GM23338 (cell line): ENCODE data around the gene FAM83B. TPM values are rescaled to one million over a fixed set of nuclear protein-coding genes. Genes with fewer than 3 reads are reported as not detected.

Source experiments
- ATAC-seq: fragments of 200-7000 bp; cut with Tn5 transposase; 3 replicates; pipeline ENCODE4 v1.9.1; 2020
- DNase-seq: peaks from one replicate; pipeline ENCODE4 v3.0.0-alpha.2; 2015; ENCODE audit warnings: low spot score
- H2AFZ ChIP-seq: fragments of 200-600 bp; sonication (generic); 2 replicates; pipeline ENCODE4 v1.8.0; 2016; ENCODE audit warnings: antibody characterized with exemption, mild to moderate bottlenecking, moderate library complexity
- H3F3A ChIP-seq: fragments of 200-600 bp; sonication (generic); replicated peaks from 2 replicates; pipeline ENCODE4 v1.8.0; 2017; ENCODE audit warnings: antibody characterized with exemption, mixed run types, low read depth
- H3K27ac ChIP-seq: fragments of 200-600 bp; sonication (generic); 2 replicates; pipeline ENCODE4 v1.6.1; 2016; ENCODE audit warnings: low read depth
- H3K27me3 ChIP-seq: fragments of 200-600 bp; sonication (generic); 2 replicates; pipeline ENCODE4 v1.8.0; 2016; ENCODE audit warnings: mild to moderate bottlenecking, mixed run types, moderate library complexity; ENCODE audit not compliant: insufficient read depth
- H3K36me3 ChIP-seq: fragments of 200-600 bp; sonication (generic); 2 replicates; pipeline ENCODE4 v1.8.0; 2016; ENCODE audit warnings: mild to moderate bottlenecking; ENCODE audit not compliant: insufficient read depth
- H3K4me1 ChIP-seq: fragments of 200-600 bp; sonication (generic); 2 replicates; pipeline ENCODE4 v1.8.0; 2016; ENCODE audit warnings: mild to moderate bottlenecking, moderate library complexity; ENCODE audit not compliant: insufficient read depth
- H3K4me2 ChIP-seq: fragments of 200-600 bp; sonication (generic); 2 replicates; pipeline ENCODE4 v1.7.1; 2017; ENCODE audit warnings: mixed run types
- H3K4me3 ChIP-seq: fragments of 200-600 bp; sonication (generic); 2 replicates; pipeline ENCODE4 v1.6.1; 2016; ENCODE audit warnings: mixed run types
- H3K79me2 ChIP-seq: fragments of 200-600 bp; sonication (generic); replicated peaks from 2 replicates; pipeline ENCODE4 v1.8.0; 2017; ENCODE audit warnings: mild to moderate bottlenecking; ENCODE audit not compliant: insufficient read depth
- H3K9me2 ChIP-seq: fragments of 200-600 bp; sonication (generic); 2 replicates; pipeline ENCODE4 v1.8.0; 2017; ENCODE audit not compliant: insufficient read depth
- H4K20me1 ChIP-seq: fragments of 200-600 bp; sonication (generic); replicated peaks from 2 replicates; pipeline ENCODE4 v1.8.0; 2017; ENCODE audit warnings: mild to moderate bottlenecking; ENCODE audit not compliant: insufficient read depth
- H3K27ac Mint-ChIP-seq: 2 replicates; pipeline ENCODE4 v1.8.0; 2020; ENCODE audit warnings: inconsistent platforms, mild to moderate bottlenecking, moderate library complexity, mixed read lengths
- H3K27me3 Mint-ChIP-seq: 3 replicates; pipeline ENCODE4 v1.8.0; 2022; ENCODE audit warnings: low read depth, mild to moderate bottlenecking, moderate library complexity, mixed read lengths, inconsistent platforms; ENCODE audit not compliant: insufficient read depth, poor library complexity
- H3K36me3 Mint-ChIP-seq: 3 replicates; pipeline ENCODE4 v1.8.0; 2021; ENCODE audit warnings: low read depth, mild to moderate bottlenecking, inconsistent platforms, moderate library complexity, mixed read lengths
- H3K4me1 Mint-ChIP-seq: 3 replicates; pipeline ENCODE4 v1.8.0; 2020; ENCODE audit warnings: mild to moderate bottlenecking, inconsistent platforms, mixed read lengths
- H3K4me3 Mint-ChIP-seq: 3 replicates; pipeline ENCODE4 v1.8.0; 2021; ENCODE audit warnings: moderate library complexity, mild to moderate bottlenecking, inconsistent platforms, mixed read lengths
- H3K9me3 Mint-ChIP-seq: 3 replicates; pipeline ENCODE4 v1.8.0; 2020; ENCODE audit warnings: moderate library complexity, mild to moderate bottlenecking, inconsistent platforms, mixed read lengths
- CREB1 ChIP-seq: fragments of 250-450 bp; sonication (Bioruptor Pico); IDR thresholded peaks from 2 replicates; pipeline ENCODE4 v1.5.0; 2020; ENCODE audit warnings: low read depth, mild to moderate bottlenecking, moderate library complexity
- EZH2 ChIP-seq: fragments of 200-600 bp; sonication (generic); IDR thresholded peaks from one replicate; pipeline ENCODE4 v1.8.0; 2017; ENCODE audit warnings: antibody characterized with exemption, mild to moderate bottlenecking, low read depth; ENCODE audit not compliant: unreplicated experiment
- NANOG ChIP-seq: IDR thresholded peaks from 2 replicates; pipeline ENCODE4 v1.6.1; 2016; ENCODE audit warnings: antibody characterized with exemption, borderline replicate concordance
- STAT1 ChIP-seq: IDR thresholded peaks from one replicate; pipeline ENCODE4 v1.6.1; 2016; ENCODE audit warnings: antibody characterized with exemption; ENCODE audit not compliant: unreplicated experiment
- ZNF114 ChIP-seq: fragments of 250-450 bp; sonication (Bioruptor Pico); IDR thresholded peaks from 2 replicates; pipeline ENCODE4 v1.5.0; 2020; ENCODE audit warnings: mild to moderate bottlenecking, moderate library complexity
- ZNF331 ChIP-seq: fragments of 250-450 bp; sonication (Bioruptor Pico); IDR thresholded peaks from 2 replicates; pipeline ENCODE4 v1.5.0; 2020; ENCODE audit warnings: low read depth, mild to moderate bottlenecking, moderate library complexity
- polyA plus RNA-seq: library from polyadenylated mRNA; unstranded; fragments of >200 nt; fragmentation: Nextera tagmentation; extraction: Ambion mirVana; gene quantifications from 2 replicates; pipeline ENCODE4 v1.2.1, GENCODE V29; 2016
- total RNA-seq: library from RNA; depleted of rRNA; stranded (reverse); fragments of >200 nt; shearing (Covaris generic); gene quantifications from 2 replicates; pipeline ENCODE4 v1.2.3, GENCODE V29; 2014
- TF ChIP-seq, protein P1 (sequence below), 2 experiments: fragments of 200-600 bp in 1 of 2; sonication (generic) in 1 of 2; conservative IDR thresholded peaks; 2 replicates each; pipeline versions ENCODE4 v1.5.1 to v1.6.1; 2016 to 2017; ENCODE audit warnings: antibody characterized with exemption in 2 of 2, low read depth in 2 of 2, mild to moderate bottlenecking in 2 of 2, moderate library complexity in 1 of 2
- TF ChIP-seq, protein P2 (sequence below): IDR thresholded peaks from one replicate; pipeline ENCODE4 v1.6.1; 2018; ENCODE audit warnings: antibody characterized with exemption; ENCODE audit not compliant: unreplicated experiment
- TF ChIP-seq, protein P3 (sequence below): IDR thresholded peaks from 2 replicates; pipeline ENCODE4 v1.6.1; 2016; ENCODE audit warnings: antibody characterized with exemption
- TF ChIP-seq, protein P4 (sequence below): fragments of 250-450 bp; sonication (Bioruptor Pico); IDR thresholded peaks from 2 replicates; pipeline ENCODE4 v1.5.0; 2020; ENCODE audit warnings: mild to moderate bottlenecking, moderate library complexity

Gene FAM83B
- total and polyA plus RNA-seq, 2 experiments from 2014 or later: 1.4 to 7.7 TPM

DNA sequence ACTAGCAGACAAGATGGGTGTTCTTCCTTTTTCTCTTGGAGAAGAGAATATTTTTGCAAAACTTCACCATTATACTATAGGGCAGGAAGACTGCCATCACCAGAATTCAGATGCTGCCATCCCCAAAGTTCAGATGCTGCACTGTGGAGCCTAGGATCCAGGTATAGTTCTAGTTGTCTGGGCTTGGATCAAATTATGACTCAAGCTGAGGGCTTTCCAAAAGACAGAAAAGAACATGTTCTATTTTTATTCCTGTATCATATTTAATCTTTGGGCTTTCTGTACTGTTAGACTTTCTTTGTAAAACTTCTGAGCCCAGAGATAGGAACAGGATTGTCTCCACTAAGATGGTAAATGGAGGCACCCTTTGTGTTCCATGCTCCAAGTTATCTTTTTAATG is 22.0 kb downstream of the FAM83B start (continued):
- no peak for TF ChIP-seq STAT1
- TF ChIP-seq, protein P1, sequence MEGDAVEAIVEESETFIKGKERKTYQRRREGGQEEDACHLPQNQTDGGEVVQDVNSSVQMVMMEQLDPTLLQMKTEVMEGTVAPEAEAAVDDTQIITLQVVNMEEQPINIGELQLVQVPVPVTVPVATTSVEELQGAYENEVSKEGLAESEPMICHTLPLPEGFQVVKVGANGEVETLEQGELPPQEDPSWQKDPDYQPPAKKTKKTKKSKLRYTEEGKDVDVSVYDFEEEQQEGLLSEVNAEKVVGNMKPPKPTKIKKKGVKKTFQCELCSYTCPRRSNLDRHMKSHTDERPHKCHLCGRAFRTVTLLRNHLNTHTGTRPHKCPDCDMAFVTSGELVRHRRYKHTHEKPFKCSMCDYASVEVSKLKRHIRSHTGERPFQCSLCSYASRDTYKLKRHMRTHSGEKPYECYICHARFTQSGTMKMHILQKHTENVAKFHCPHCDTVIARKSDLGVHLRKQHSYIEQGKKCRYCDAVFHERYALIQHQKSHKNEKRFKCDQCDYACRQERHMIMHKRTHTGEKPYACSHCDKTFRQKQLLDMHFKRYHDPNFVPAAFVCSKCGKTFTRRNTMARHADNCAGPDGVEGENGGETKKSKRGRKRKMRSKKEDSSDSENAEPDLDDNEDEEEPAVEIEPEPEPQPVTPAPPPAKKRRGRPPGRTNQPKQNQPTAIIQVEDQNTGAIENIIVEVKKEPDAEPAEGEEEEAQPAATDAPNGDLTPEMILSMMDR (conservative IDR thresholded peaks at IDR 0.05; ENCODE audit: low read depth in 2 of 2): no peak

DNA sequence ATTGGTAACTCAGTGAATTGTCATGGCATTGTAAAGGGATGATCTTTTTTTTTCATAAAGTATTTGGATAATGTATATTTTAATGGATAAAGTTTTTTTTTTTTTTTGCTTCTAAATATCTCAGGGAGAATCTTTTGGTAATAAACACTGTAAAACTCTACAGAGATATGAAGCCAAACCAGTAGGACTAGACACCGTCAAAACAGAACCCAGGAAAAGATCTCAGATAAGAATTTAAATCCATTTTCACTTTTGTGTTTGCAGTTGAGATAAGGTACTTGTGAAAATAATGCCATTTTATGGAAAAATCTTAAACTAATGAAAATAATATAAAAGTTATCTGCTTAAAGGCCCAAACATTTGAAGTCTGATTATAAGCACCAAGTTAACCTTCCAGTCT is 27.0 kb downstream of the FAM83B start:
- H3F3A ChIP-seq: no peaks in the 10 kb centered on the region
- no peak overlapping the region for H3K27ac ChIP-seq
- H2AFZ ChIP-seq: no peak overlapping the region
- H3K4me1 ChIP-seq: no peaks in the 10 kb centered on the region
- H4K20me1 ChIP-seq: no peaks in the 10 kb centered on the region
- H3K27me3 ChIP-seq: no peaks in the 10 kb centered on the region
- H3K79me2 ChIP-seq: no peaks in the 10 kb centered on the region
- Mint-ChIP-seq H3K27ac (no peak overlapping the region), H3K4me3 (no peak overlapping the region), H3K4me1 (peaks cover 4% of the 10 kb centered on the region; the same call in 1 of the 3 replicates), H3K36me3 (no peaks in the 10 kb centered on the region), H3K27me3 (no peaks in the 10 kb centered on the region), H3K9me3 (no peaks in the 10 kb centered on the region)
- ATAC-seq: no peak
- no peak for DNase-seq
- no peaks in the 10 kb centered on the region for H3K9me2 ChIP-seq
- H3K4me2 ChIP-seq: no peak overlapping the region
- no peak overlapping the region for H3K4me3 ChIP-seq
- no peaks in the 10 kb centered on the region for H3K36me3 ChIP-seq
- TF ChIP-seq, protein P2, sequence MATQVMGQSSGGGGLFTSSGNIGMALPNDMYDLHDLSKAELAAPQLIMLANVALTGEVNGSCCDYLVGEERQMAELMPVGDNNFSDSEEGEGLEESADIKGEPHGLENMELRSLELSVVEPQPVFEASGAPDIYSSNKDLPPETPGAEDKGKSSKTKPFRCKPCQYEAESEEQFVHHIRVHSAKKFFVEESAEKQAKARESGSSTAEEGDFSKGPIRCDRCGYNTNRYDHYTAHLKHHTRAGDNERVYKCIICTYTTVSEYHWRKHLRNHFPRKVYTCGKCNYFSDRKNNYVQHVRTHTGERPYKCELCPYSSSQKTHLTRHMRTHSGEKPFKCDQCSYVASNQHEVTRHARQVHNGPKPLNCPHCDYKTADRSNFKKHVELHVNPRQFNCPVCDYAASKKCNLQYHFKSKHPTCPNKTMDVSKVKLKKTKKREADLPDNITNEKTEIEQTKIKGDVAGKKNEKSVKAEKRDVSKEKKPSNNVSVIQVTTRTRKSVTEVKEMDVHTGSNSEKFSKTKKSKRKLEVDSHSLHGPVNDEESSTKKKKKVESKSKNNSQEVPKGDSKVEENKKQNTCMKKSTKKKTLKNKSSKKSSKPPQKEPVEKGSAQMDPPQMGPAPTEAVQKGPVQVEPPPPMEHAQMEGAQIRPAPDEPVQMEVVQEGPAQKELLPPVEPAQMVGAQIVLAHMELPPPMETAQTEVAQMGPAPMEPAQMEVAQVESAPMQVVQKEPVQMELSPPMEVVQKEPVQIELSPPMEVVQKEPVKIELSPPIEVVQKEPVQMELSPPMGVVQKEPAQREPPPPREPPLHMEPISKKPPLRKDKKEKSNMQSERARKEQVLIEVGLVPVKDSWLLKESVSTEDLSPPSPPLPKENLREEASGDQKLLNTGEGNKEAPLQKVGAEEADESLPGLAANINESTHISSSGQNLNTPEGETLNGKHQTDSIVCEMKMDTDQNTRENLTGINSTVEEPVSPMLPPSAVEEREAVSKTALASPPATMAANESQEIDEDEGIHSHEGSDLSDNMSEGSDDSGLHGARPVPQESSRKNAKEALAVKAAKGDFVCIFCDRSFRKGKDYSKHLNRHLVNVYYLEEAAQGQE: no peak
- TF ChIP-seq EZH2 (no peak), NANOG (no peak), CREB1 (CRISPR knock-in tag) (no peak), ZNF331 (CRISPR knock-in tag) (no peak), STAT1 (no peak), ZNF114 (CRISPR knock-in tag) (no peak)
- TF ChIP-seq, protein P3, sequence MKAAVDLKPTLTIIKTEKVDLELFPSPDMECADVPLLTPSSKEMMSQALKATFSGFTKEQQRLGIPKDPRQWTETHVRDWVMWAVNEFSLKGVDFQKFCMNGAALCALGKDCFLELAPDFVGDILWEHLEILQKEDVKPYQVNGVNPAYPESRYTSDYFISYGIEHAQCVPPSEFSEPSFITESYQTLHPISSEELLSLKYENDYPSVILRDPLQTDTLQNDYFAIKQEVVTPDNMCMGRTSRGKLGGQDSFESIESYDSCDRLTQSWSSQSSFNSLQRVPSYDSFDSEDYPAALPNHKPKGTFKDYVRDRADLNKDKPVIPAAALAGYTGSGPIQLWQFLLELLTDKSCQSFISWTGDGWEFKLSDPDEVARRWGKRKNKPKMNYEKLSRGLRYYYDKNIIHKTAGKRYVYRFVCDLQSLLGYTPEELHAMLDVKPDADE: no peak
- TF ChIP-seq, protein P1 (conservative IDR thresholded peaks at IDR 0.05; ENCODE audit: low read depth in 2 of 2): no peak
- TF ChIP-seq, protein P4, sequence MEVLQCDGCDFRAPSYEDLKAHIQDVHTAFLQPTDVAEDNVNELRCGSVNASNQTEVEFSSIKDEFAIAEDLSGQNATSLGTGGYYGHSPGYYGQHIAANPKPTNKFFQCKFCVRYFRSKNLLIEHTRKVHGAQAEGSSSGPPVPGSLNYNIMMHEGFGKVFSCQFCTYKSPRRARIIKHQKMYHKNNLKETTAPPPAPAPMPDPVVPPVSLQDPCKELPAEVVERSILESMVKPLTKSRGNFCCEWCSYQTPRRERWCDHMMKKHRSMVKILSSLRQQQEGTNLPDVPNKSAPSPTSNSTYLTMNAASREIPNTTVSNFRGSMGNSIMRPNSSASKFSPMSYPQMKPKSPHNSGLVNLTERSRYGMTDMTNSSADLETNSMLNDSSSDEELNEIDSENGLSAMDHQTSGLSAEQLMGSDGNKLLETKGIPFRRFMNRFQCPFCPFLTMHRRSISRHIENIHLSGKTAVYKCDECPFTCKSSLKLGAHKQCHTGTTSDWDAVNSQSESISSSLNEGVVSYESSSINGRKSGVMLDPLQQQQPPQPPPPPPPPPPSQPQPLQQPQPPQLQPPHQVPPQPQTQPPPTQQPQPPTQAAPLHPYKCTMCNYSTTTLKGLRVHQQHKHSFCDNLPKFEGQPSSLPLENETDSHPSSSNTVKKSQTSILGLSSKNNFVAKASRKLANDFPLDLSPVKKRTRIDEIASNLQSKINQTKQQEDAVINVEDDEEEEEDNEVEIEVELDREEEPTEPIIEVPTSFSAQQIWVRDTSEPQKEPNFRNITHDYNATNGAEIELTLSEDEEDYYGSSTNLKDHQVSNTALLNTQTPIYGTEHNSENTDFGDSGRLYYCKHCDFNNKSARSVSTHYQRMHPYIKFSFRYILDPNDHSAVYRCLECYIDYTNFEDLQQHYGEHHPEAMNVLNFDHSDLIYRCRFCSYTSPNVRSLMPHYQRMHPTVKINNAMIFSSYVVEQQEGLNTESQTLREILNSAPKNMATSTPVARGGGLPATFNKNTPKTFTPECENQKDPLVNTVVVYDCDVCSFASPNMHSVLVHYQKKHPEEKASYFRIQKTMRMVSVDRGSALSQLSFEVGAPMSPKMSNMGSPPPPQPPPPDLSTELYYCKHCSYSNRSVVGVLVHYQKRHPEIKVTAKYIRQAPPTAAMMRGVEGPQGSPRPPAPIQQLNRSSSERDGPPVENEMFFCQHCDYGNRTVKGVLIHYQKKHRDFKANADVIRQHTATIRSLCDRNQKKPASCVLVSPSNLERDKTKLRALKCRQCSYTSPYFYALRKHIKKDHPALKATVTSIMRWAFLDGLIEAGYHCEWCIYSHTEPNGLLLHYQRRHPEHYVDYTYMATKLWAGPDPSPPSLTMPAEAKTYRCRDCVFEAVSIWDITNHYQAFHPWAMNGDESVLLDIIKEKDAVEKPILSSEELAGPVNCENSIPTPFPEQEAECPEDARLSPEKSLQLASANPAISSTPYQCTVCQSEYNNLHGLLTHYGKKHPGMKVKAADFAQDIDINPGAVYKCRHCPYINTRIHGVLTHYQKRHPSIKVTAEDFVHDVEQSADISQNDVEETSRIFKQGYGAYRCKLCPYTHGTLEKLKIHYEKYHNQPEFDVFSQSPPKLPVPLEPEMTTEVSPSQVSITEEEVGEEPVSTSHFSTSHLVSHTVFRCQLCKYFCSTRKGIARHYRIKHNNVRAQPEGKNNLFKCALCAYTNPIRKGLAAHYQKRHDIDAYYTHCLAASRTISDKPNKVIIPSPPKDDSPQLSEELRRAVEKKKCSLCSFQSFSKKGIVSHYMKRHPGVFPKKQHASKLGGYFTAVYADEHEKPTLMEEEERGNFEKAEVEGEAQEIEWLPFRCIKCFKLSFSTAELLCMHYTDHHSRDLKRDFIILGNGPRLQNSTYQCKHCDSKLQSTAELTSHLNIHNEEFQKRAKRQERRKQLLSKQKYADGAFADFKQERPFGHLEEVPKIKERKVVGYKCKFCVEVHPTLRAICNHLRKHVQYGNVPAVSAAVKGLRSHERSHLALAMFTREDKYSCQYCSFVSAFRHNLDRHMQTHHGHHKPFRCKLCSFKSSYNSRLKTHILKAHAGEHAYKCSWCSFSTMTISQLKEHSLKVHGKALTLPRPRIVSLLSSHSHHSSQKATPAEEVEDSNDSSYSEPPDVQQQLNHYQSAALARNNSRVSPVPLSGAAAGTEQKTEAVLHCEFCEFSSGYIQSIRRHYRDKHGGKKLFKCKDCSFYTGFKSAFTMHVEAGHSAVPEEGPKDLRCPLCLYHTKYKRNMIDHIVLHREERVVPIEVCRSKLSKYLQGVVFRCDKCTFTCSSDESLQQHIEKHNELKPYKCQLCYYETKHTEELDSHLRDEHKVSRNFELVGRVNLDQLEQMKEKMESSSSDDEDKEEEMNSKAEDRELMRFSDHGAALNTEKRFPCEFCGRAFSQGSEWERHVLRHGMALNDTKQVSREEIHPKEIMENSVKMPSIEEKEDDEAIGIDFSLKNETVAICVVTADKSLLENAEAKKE: no peak
